WERI-Rb-1 (cell line): Measurements from ENCODE around the gene DCBLD1.

Experiments used
- DNase-seq: peaks from one replicate; pipeline ENCODE4 v3.0.0-alpha.2; 2020
- H3K27ac ChIP-seq: fragments of 250-450 bp; sonication (Bioruptor Pico); 2 replicates; pipeline ENCODE4 v1.5.1; 2020; ENCODE audit warnings: mild to moderate bottlenecking, moderate library complexity
- H3K27me3 ChIP-seq: fragments of 250-450 bp; sonication (Bioruptor Pico); 2 replicates; pipeline ENCODE4 v1.5.1; 2021; ENCODE audit warnings: mild to moderate bottlenecking, low read depth, moderate library complexity; ENCODE audit not compliant: insufficient read depth, severe bottlenecking
- H3K36me3 ChIP-seq: fragments of 250-450 bp; sonication (Bioruptor Pico); 2 replicates; pipeline ENCODE4 v1.5.1; 2020; ENCODE audit warnings: mild to moderate bottlenecking, moderate library complexity
- H3K4me3 ChIP-seq: 2 replicates; pipeline ENCODE4 v1.5.1; 2011; ENCODE audit warnings: low read depth, mild to moderate bottlenecking, control low read depth, low read length
- H3K9me3 ChIP-seq: fragments of 250-450 bp; sonication (Bioruptor Pico); 2 replicates; pipeline ENCODE4 v1.5.1; 2021; ENCODE audit warnings: mild to moderate bottlenecking, moderate library complexity; ENCODE audit not compliant: severe bottlenecking
- TF ChIP-seq, protein P1 (sequence below): IDR thresholded peaks from 2 replicates; pipeline ENCODE4 v1.5.1; 2011; ENCODE audit warnings: low read depth, mild to moderate bottlenecking, control low read depth, inconsistent platforms, low read length

Gene DCBLD1

DNA sequence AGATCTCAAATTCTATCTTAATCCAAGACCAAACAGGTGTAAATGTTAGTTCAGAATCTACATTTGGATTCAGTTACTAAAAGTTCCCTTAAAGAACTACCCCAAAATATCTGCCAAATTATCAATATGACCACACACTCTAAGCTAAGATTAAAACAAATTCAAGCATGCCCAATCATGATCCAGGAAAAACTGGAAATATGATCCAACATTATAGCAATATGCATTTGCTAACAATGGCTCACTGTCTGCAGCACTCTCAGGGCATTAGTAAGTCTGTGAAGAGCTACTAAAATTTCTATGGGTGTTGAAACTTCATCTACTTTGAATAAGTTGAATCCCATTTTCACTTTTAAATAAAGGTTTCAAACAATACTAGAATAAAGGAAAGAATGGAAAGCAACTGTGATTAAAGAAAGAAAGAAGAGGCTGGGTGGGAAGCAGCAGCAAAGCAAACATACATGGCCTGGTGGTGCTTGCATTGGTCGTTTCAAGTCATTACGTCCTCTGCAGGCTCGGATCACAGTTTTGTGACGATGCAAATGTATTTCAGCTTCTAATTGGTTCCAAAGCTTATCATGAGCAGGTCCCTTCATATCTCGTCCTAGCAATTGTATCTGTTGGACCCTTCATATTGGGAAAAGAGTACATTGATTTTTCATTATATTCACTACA is 90.7 kb downstream of the DCBLD1 start:
- DNase-seq = no peak
- Histone ChIP-seq H3K4me3 (no peak overlapping the region), H3K27me3 (no peaks in the 10 kb centered on the region), H3K36me3 (peaks cover 63% of the 10 kb centered on the region), H3K9me3 (no peaks in the 10 kb centered on the region), H3K27ac (no peak overlapping the region)
- TF ChIP-seq, protein P1, sequence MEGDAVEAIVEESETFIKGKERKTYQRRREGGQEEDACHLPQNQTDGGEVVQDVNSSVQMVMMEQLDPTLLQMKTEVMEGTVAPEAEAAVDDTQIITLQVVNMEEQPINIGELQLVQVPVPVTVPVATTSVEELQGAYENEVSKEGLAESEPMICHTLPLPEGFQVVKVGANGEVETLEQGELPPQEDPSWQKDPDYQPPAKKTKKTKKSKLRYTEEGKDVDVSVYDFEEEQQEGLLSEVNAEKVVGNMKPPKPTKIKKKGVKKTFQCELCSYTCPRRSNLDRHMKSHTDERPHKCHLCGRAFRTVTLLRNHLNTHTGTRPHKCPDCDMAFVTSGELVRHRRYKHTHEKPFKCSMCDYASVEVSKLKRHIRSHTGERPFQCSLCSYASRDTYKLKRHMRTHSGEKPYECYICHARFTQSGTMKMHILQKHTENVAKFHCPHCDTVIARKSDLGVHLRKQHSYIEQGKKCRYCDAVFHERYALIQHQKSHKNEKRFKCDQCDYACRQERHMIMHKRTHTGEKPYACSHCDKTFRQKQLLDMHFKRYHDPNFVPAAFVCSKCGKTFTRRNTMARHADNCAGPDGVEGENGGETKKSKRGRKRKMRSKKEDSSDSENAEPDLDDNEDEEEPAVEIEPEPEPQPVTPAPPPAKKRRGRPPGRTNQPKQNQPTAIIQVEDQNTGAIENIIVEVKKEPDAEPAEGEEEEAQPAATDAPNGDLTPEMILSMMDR = no peak

DNA sequence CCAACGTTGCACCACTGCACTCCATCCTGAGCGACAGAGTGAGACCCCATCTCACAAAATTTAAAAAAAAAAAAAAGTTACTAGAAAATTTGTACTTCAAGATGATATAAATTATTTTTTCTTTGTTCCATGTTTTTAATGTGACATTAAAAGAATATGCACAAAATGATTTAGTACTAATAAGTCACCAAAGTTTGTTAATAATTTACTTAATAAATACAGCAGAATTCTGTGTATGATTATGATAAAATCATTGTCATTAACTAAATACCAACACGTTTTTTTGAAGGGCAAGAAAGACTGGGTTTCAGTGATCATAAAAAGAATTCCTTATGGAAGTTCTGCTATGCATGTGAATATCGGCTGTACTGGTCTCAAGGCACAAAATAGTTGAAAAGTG is 91.7 kb downstream of the DCBLD1 start:
- no peak overlapping the region for H3K27ac ChIP-seq
- no peak for DNase-seq
- no peaks in the 10 kb centered on the region for H3K27me3 ChIP-seq
- H3K4me3 ChIP-seq = no peak overlapping the region
- TF ChIP-seq, protein P1 = no peak
- peaks cover 59% of the 10 kb centered on the region for H3K36me3 ChIP-seq
- no peaks in the 10 kb centered on the region for H3K9me3 ChIP-seq

DNA sequence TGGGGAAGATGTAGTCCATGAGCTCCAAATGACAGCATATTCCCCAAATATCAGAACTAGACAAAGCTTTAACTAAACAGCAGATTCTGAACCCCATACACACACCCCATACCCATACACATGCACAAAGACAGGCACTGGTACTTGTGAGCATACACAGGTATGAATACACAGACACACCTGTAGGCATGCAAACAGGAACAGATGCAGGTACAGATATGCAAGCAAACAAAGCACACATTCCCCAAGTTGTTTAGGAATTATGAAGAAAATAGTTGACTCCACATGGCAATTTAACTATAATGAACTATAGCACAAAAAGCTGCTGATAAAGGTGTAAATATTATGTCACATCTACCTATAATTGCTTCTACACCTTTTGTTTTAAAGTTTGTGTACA is 103.2 kb downstream of the DCBLD1 start:
- Histone ChIP-seq H3K27ac (no peak overlapping the region), H3K9me3 (no peaks in the 10 kb centered on the region), H3K4me3 (no peak overlapping the region), H3K36me3 (peaks cover 19% of the 10 kb centered on the region), H3K27me3 (no peaks in the 10 kb centered on the region)
- no peak for DNase-seq
- TF ChIP-seq, protein P1 = no peak

DNA sequence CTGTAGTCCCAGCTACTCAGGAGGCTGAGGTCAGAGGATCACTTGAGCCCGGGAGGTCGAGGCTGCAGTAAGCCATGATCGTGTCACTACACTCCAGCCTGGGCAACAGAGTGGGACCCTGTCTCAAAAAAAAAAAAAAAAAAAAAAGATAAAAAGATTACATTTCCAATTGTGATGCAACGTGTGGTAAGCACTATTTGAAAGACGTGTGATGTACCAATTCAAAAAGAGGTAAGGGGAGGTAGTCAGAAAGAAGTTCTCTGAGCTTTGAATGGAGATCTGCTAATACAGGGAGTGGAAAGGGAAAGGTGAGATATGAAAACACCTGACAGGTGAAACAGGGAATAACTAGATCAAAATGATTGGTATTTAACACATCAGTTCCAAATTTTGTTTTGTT is 108.0 kb downstream of the DCBLD1 start:
- Histone ChIP-seq H3K9me3 (peaks cover under 1% of the 10 kb centered on the region), H3K27ac (no peak overlapping the region), H3K36me3 (peaks cover 8% of the 10 kb centered on the region), H3K4me3 (no peak overlapping the region), H3K27me3 (no peaks in the 10 kb centered on the region)
- TF ChIP-seq, protein P1 = no peak
- no peak for DNase-seq

DNA sequence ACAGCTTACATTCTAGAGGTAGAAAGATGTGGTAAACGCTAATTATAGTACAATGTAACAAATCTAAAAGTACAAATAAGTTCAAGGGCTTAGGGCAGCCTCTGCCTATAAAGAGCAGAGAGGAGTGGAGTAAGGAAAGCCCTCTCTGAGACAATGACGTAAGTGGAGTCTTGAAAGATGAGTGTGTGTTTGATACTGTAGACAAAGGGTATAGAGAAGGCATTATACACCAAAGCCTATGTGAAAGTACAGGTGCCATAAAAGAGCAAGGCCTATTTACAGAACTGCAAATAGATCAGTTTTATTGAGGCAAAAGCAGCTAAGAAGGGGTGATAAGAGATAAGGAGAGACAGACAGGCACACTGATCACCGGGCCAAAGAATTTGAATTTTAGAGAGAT is 108.9 kb downstream of the DCBLD1 start:
- Histone ChIP-seq H3K27ac (no peak overlapping the region), H3K9me3 (peaks cover 3% of the 10 kb centered on the region), H3K27me3 (no peaks in the 10 kb centered on the region), H3K36me3 (peaks cover 8% of the 10 kb centered on the region), H3K4me3 (no peak overlapping the region)
- TF ChIP-seq, protein P1 = no peak
- DNase-seq = no peak
